ENCODE data around the gene IGHMBP2.
"Not testable (repeated sequence)": the region's sequence is repeated elsewhere in the genome, so short reads cannot be mapped to it uniquely, and the experiment has no call there.

The IGHMBP2 gene

DNA sequence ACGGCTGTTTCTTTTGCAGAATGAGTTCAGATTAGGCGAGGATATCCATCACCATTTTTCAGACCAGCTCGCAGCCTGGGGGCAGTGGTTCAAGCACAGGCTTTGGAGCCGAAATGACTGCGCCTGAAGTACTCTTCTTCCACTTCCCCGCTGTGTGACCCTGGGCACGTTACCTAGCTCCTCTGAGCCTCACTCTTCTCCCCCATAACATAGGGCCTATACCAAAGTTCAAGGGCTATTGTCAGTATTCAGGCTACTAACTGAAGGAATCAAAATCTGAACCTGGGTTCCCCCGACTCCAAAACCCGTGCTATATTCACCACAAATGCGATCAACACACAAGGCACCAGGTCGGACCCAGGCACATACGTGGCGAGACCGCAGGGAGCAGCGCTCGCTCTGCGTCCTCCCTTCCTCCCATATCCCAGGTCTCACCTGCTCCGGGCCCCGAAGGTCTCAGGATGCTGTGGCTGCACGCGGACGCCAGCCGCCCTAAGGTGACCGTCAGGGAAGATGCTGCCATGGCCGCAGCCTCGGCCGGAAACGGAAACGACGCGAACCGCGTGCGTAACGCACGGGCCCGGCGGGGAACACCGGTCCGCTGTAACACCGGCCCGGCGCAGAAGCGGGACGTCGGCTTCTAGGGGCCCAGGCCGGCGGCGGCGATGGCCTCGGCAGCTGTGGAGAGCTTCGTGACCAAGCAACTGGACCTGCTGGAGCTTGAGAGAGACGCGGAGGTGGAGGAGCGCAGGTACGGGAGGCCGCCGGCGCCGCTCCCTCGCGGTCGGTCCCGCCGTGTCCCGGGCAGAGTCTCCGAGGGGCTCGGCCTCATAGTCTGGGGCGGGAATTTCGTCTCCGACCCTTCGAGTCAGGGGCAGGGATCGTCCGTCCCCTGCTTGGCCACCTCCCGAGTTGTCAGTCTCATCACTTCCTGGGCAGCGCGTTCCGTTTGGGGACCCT lies at the start of gene IGHMBP2, which contains the start of gene MRPL21:
Gene IGHMBP2 (plus strand): TSS at position 604 of the 960 bp plus-strand sequence. CDS start 62 bp downstream, at position 666.
Gene MRPL21 (minus strand): TSS at position 545 of the 960 bp plus-strand sequence. CDS start 22 bp downstream, at position 523.
- peak; percentile 97 for ATAC-seq
- H3K27ac Mint-ChIP-seq, result peak within 1 kb of the TSS; percentile 93

DNA sequence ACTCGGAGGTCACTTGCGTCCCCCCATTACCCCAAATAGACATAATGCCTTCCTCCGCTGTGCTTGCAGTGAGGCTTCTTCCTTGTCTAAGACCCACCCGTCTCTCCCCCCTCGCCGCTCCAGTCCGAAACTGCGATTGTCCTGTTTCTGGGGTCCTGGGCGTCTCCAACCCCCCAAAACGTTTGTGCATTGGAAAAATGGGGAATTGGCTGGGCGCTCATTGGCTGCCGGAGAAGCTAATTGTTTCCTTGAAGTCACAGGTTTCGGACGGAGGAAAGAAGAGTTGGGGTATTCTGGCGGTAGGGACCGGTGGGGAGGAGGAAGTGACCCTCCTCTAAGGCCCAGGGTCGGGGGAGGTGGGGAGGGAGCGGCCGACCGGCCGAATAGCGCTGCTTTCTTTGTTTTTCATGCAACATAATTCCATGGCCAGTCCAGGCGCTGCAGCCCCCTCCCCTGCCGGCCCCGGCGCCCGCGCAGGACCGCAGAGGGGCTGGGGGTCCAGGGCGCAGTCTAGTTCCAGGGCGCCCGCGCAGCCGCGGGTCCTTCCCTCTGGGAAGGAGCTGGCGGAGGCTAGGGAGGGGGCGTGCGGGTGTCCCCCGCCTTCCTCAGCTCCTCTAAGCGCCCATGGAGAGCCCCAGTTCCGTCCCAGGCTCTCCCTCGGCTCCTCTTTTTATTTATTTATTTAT lies 49.3 kb upstream of the IGHMBP2 start:
- Mint-ChIP-seq H3K9me3 (no peaks in the 10 kb centered on the region), H3K4me3 (no peak overlapping the region), H3K4me1 (no peaks in the 10 kb centered on the region), H3K27me3 (peaks cover 14% of the 10 kb centered on the region), H3K27ac (no peak overlapping the region), H3K36me3 (no peaks in the 10 kb centered on the region)
- ATAC-seq, result no peak

More for the DNA sequence above, at the start of gene IGHMBP2, which contains the start of gene MRPL21:
- Mint-ChIP-seq H3K4me3 (peak within 1 kb of the TSS; percentile 86), H3K27me3 (no peaks in the 10 kb centered on the region), H3K36me3 (peaks cover 34% of the 10 kb centered on the region), H3K9me3 (no peaks in the 10 kb centered on the region), H3K4me1 (peaks cover 53% of the 10 kb centered on the region)

DNA sequence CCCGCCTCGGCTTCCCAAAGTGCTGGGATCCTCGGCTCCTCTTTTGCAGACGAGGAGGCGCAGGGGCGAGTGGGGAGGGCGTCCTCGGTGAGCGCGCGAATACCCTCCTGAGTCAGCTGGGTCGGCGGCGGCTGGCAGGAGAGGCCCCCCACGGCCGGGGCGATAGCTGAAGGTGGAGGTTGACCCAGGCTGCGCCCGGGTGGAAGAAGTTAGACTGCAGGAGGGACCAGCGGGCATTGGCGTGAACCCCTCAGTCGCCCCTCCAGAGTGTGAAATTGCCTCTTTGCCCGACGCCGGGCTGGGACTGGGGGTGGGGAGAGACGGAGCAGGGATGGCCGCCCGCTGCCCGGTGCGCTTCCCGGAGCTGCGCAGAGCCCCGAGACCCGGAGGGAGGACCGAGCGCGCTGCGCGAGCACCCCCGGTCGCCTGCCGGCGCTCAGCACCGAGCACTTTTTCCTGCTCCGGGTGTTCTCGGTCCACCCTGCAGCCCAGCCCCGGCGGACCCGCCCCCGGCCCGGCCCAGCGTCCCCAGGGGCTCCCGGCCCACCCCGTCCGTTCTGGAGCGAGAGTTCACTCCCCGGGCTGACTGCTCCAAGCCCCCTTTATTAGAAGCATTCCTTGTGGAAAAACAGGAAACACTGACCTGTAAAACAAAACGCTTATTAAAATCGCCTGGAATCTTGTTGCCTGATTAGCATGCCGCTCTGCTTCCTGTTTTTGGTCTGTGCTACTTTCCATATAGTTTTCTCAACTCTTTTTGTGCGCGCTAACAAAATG lies 48.3 kb upstream of the IGHMBP2 start:
- Mint-ChIP-seq H3K27ac (no peak overlapping the region), H3K27me3 (peaks cover 14% of the 10 kb centered on the region), H3K4me1 (no peaks in the 10 kb centered on the region), H3K4me3 (peak overlapping the region; percentile 70), H3K9me3 (no peaks in the 10 kb centered on the region), H3K36me3 (no peaks in the 10 kb centered on the region)
- ATAC-seq, result peak; percentile 70

DNA sequence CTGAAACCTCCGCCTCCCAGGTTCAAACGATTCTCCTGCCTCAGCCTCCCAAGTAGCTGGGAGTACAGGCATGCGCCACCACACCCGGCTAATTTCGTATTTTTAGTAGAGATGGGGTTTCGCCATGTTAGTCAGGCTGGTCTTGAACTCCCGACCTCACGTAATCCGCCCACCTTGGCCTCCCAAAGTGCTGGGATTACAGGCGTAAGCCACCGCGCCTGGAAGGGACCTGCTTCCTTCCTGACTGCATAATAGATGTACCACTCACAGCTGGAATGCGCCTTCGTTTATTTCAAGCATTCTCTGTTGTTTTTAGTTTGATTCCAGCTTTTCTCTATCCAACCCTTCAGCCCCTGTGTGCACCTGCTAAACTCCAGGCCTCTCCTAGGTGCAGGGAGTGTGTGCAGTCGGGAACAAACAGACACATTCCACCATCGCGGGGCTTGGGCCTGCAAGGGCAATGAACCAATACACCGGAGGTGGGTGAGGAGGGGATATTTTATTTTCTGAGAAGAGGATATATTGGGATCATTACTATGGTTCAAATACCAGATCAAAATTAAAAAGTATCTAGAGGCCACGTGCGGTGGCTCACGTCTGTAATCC lies 47.2 kb upstream of the IGHMBP2 start:
- peaks cover 14% of the 10 kb centered on the region for H3K27me3 Mint-ChIP-seq
- not testable (repeated sequence) for H3K36me3 Mint-ChIP-seq, H3K27ac Mint-ChIP-seq, H3K4me1 Mint-ChIP-seq, ATAC-seq, H3K9me3 Mint-ChIP-seq, H3K4me3 Mint-ChIP-seq

DNA sequence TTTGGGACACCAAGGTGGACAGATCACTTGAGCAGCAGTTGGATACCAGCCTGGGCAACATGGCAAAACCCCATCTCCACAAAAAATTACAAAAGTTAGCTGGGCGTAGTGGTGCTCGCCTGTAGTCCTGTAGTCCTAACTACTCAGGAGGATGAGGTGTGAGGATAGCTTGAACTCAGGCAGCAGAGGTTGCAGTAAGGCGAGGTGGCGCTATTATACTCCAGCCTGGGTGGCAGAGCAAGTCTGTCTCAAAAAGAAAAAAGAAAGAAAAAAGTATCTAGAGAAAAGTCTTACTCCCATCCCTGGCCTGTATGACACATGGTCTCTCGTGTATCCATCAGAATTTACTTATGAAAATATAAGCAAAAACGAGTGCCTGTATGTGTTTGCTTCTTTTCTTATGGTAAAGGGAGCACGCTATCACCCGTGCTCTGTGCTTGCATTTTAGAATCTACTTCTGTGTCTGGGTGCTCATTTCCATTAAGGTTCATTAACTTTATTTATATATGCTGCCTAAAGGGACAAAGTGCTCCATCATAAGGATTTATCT lies 46.6 kb upstream of the IGHMBP2 start:
- no peaks in the 10 kb centered on the region for H3K9me3 Mint-ChIP-seq
- no peaks in the 10 kb centered on the region for H3K36me3 Mint-ChIP-seq
- no peaks in the 10 kb centered on the region for H3K4me1 Mint-ChIP-seq
- no peak overlapping the region for H3K27ac Mint-ChIP-seq
- no peak overlapping the region for H3K4me3 Mint-ChIP-seq
- H3K27me3 Mint-ChIP-seq, result peaks cover 14% of the 10 kb centered on the region
- ATAC-seq, result no peak

DNA sequence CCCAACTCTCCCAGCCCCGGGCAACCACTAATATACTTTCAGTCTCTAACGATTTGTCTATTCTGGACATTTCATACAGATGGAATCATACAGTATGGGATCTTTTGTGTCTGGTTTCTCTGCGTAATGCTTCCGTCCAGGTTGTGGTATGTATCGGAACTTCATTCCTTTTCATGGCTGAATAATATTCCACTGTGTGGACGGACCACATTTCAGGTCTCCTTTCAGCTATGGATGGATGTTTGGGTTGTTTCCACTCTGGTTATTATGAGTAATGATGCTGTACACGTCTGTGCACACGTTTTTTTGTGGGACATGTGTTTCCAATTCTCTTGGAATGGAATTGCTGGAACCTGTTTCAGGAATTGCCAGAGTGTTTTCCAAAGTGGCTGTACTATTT lies 44.6 kb upstream of the IGHMBP2 start:
- H3K36me3 Mint-ChIP-seq, result peaks cover 4% of the 10 kb centered on the region
- no peak overlapping the region for H3K27ac Mint-ChIP-seq
- peaks cover 2% of the 10 kb centered on the region for H3K9me3 Mint-ChIP-seq
- no peak overlapping the region for H3K4me3 Mint-ChIP-seq
- peaks cover 5% of the 10 kb centered on the region for H3K27me3 Mint-ChIP-seq
- ATAC-seq, result no peak
- H3K4me1 Mint-ChIP-seq, result no peaks in the 10 kb centered on the region

DNA sequence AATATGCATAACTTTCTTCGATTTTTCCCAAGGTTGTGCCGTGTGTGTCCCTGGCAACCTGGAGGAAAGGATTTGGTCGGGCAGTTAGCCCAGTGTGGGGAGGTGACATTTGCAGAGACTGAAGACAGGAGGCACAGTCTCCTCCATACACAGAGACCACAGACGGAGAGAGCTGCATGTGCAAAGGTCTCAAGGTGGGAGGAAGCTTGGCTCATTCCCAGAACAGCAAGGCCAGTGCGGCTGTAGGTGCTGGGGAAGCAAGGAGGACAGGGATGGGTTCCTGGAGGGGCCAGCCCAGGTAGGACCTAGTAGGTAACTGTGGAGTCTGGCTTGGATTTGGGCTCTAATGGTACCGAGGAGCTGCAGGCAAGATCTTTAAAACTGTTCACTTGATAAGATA lies 41.3 kb upstream of the IGHMBP2 start:
- Mint-ChIP-seq H3K36me3 (peaks cover 4% of the 10 kb centered on the region), H3K4me1 (no peaks in the 10 kb centered on the region), H3K27me3 (peaks cover 7% of the 10 kb centered on the region), H3K4me3 (no peak overlapping the region), H3K9me3 (peaks cover 2% of the 10 kb centered on the region), H3K27ac (no peak overlapping the region)
- no peak for ATAC-seq

DNA sequence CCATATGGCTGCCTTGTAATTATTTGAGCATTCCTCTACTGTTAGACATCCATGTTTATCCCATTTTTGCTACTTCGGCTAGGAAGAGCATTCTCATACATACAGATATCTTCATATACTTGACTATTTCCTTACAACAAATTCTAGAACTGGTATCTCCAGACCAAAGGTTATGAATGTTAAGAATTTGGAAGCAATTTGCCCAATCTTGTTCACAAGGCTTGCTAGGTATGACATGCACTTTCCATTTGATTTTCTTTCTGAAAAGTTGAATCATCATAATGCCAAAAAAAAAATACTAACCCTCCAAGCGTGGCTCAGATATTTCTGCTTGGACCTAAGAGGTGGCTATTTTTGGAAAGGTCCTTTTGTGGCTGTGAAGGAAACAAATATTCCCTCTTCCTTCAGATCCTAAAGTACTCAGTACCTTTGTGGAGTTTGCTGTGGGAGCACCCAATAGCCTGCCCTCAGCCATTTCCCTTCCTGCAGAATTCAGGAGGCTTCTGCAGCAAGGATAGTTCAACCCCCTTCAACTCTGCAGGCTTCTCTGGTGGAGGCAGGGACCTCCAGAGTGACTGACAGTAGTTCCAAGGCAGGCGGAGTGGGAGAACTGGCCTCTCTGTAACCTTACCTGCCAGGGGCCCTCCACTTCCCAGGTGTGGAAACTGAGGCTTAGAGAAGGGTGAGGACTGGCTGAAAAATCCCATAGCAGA lies 40.0 kb upstream of the IGHMBP2 start:
- no peaks in the 10 kb centered on the region for H3K4me1 Mint-ChIP-seq
- no peak overlapping the region for H3K4me3 Mint-ChIP-seq
- peaks cover 16% of the 10 kb centered on the region for H3K27me3 Mint-ChIP-seq
- no peak overlapping the region for H3K27ac Mint-ChIP-seq
- peaks cover 2% of the 10 kb centered on the region for H3K9me3 Mint-ChIP-seq
- no peak for ATAC-seq
- peaks cover 4% of the 10 kb centered on the region for H3K36me3 Mint-ChIP-seq

DNA sequence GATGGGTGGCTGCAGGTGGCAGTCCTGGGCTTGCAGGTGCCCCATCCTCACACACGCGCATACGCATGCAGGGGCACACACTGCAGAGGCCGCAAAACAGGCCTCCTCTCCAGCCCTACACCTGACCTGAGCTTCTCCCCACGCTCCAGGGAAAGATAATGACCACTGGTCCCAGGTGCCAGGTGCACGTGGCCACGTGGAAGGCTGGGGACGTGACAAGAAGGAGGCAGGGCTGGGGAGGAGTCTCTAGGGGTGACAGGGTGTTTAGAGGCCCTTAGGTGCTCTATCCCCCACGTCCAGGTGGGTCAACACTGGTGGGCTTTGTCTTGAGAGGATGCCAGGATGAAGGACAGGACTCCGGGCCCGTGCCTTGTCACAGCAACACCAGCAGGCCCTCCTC lies 38.5 kb upstream of the IGHMBP2 start:
- Mint-ChIP-seq H3K27ac (no peak overlapping the region), H3K9me3 (peaks cover 2% of the 10 kb centered on the region), H3K4me1 (peaks cover 11% of the 10 kb centered on the region), H3K27me3 (peaks cover 31% of the 10 kb centered on the region), H3K36me3 (peaks cover 4% of the 10 kb centered on the region), H3K4me3 (no peak overlapping the region)
- ATAC-seq, result no peak

DNA sequence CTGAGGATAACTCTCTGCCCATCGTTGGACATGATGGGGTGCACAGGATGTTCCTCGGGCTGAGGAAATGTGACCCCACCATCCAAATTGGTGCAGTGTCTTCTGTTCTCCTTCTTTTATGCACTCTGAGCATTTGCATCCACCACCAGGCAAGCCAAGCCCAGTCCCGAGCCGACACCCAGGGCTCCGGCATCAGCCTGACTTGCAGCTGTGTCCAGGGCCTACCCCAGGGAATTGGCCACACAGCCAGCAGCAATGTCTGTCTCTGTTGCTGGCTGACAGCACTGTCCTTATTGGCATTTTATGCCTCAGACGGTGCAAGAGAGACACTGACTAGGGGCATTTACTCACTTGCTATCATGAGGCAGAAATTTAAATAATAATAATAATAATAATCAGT lies 36.6 kb upstream of the IGHMBP2 start:
- H3K4me3 Mint-ChIP-seq, result no peak overlapping the region
- no peak overlapping the region for H3K27ac Mint-ChIP-seq
- peaks cover 36% of the 10 kb centered on the region for H3K27me3 Mint-ChIP-seq
- H3K36me3 Mint-ChIP-seq, result peaks cover 4% of the 10 kb centered on the region
- H3K4me1 Mint-ChIP-seq, result peaks cover 15% of the 10 kb centered on the region
- H3K9me3 Mint-ChIP-seq, result peaks cover 2% of the 10 kb centered on the region
- ATAC-seq, result no peak

DNA sequence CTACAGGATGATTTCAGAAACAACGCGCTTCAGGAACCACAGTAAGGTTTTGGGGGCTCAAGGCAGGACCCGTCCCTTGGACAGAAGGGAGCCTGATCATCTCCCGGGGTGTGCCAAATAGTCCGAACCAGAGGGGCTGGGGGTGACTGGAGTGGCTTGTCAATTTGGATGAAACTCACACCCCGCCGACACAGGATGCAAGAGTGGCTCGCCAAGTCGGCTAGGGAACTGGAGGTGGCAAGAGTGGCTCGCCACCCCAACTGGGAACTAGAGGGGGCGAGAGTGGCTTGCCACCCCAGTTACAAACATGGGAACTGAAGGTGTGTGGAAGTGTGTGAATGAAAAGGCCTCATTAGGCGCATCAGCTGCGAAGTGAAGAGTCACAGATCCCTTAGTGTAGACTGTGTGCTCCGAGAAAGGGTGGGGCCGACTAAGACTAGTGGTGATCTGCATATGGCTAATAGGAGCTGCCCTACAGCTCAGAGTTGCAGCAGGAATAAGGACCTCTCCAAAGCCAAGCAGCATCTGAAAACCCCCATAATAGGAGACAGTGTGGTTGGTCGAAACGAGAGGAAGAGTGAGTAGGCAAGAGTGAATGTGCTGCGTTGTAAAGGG lies 35.4 kb upstream of the IGHMBP2 start:
- Mint-ChIP-seq H3K27me3 (peaks cover 36% of the 10 kb centered on the region), H3K9me3 (no peaks in the 10 kb centered on the region), H3K4me1 (peaks cover 15% of the 10 kb centered on the region)

DNA sequence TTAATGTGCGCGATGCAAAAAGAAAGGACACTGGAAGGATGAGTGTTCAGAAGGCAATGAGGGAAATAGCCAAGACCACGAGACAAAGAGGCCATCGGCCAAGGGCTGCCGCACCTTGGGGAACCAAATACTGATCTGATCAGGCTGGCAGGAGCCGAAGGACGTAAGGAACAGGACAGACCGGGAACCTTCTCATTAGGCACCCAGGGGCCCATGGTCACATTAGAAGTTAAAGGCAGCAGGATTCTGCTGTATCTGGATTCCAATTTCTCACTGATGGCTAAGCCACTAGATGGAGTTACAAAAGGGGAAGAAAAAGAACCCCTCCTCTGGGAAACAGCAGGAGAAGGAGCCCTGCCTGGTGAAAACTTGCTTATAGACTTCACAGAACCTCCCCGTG lies 33.2 kb upstream of the IGHMBP2 start:
- no peak overlapping the region for H3K4me3 Mint-ChIP-seq
- H3K36me3 Mint-ChIP-seq, result no peaks in the 10 kb centered on the region
- peaks cover 15% of the 10 kb centered on the region for H3K4me1 Mint-ChIP-seq
- H3K9me3 Mint-ChIP-seq, result no peaks in the 10 kb centered on the region
- peaks cover 36% of the 10 kb centered on the region for H3K27me3 Mint-ChIP-seq
- ATAC-seq, result no peak
- H3K27ac Mint-ChIP-seq, result no peak overlapping the region

More for the DNA sequence above, 35.4 kb upstream of the IGHMBP2 start:
- H3K27ac Mint-ChIP-seq, result no peak overlapping the region
- ATAC-seq, result no peak
- H3K4me3 Mint-ChIP-seq, result no peak overlapping the region
- no peaks in the 10 kb centered on the region for H3K36me3 Mint-ChIP-seq

DNA sequence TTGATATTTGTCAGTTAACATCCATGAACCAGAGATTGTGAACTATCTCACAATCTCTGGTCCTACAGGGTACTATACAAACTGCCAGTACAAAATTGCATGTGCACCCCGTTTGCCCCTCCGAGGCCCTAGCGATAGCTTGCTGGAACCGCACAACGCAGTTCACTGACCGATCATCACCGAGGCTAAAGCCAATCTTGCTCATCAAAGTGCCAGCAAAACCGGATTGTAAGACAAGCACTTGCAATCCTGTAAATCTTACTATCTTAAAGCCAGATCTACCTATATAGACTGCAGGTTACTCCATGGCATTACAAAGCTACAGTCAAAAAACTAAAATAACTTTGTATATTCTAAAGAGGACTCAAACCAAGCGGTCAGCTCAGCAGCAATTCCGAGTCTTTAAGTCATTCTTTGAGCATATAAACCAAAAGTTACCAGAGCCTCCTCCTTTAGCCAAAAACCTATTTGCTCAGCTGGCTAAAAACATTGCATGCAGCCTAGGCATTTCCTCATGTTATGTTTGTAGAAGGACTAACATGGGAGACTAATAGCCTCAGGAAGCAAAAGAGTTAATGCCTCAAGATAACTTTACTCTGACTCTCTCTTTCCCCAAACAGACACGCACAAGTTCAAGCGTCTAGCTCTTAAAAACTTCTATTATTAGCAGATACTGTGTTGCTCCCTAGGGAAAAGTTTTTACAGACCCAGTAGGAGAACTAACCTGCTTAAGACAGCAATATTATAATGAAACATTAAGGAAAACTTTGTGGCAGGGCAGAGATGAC lies 31.3 kb upstream of the IGHMBP2 start:
- Mint-ChIP-seq H3K27me3 (peaks cover 29% of the 10 kb centered on the region), H3K4me3 (no peak overlapping the region), H3K9me3 (no peaks in the 10 kb centered on the region), H3K4me1 (peaks cover 15% of the 10 kb centered on the region), H3K36me3 (no peaks in the 10 kb centered on the region), H3K27ac (no peak overlapping the region)
- no peak for ATAC-seq

All from stimulated activated memory B cell treated with anti-CD40 and anti-IgM and Interleukin-4, amounts not matched to agents 10 μg/mL and 1 μg/mL and 100 μg/mL, for 72 hours (primary cell).